ENCODE results near the gene PLEKHG5. TPM values are rescaled to one million over a fixed set of nuclear protein-coding genes. Genes with fewer than 3 reads are reported as not detected.
"Not testable (repeated sequence)": the region's sequence is repeated elsewhere in the genome, so short reads cannot be mapped to it uniquely, and the experiment has no call there.

PLEKHG5 gene
- total and polyA plus RNA-seq, 4 donors: 3.4 to 22.9 (median 10.0) TPM

DNA sequence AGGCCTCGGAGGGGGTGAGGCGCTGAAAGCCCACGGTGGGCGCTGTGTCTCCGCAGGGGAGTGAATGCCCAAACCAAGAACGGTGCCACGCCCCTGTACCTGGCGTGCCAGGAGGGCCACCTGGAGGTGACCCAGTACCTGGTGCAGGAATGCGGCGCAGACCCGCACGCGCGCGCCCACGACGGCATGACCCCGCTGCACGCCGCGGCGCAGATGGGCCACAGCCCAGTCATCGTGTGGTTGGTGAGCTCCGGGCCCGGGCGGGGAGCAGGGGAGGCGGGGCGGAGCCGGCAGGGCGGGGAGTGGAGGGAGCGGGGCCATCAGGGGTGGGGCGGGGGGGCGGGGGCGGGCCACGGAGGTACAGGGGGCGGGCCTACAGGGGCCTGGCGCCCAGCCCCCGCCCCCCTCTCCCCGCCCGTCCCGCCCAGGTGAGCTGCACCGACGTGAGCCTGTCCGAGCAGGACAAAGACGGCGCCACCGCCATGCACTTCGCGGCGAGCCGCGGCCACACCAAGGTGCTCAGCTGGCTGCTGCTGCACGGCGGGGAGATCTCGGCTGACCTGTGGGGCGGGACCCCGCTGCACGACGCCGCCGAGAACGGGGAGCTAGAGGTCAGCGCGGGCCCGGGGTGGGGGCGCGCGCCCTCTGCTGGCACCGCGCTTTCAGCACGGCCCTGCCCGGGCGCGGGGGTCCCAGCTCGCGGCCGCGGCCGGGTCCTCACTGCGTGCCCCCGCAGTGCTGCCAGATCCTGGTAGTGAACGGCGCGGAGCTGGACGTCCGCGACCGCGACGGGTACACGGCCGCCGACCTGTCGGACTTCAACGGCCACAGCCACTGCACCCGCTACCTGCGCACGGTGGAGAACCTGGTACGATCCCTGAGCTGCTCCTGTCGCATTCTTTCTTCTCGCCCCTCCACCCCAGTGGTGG, 51.0 kb downstream of the PLEKHG5 start:
- Histone ChIP-seq H3K9me3 (ENCODE audit: control insufficient read depth in 4 of 4, insufficient read depth in 3 of 4, low read length in 3 of 4) (no peaks in the 10 kb centered on the region), H3K4me3 (no peak overlapping the region), H3K9ac (ENCODE audit: insufficient read depth in 1 of 2, low read length in 2 of 2) (no peak overlapping the region), H3K27me3 (ENCODE audit: control insufficient read depth in 3 of 3, insufficient read depth in 3 of 3, low read length in 2 of 3) (peaks cover 6 to 25% (median 16%) of the 10 kb centered on the region in 3 donors), H3K4me1 (ENCODE audit: control insufficient read depth in 5 of 5, insufficient read depth in 5 of 5, low read length in 5 of 5) (no peaks in the 10 kb centered on the region), H3K36me3 (ENCODE audit: control insufficient read depth in 4 of 4, insufficient read depth in 4 of 4, low read length in 4 of 4) (no peaks in the 10 kb centered on the region), H3K27ac (ENCODE audit: low read depth in 1 of 2, low read length in 1 of 2) (no peak overlapping the region)
- 6 to 7% methylated on average over 60 to 100 of the region's 101 CpGs for WGBS, 2 donors
- peak; percentile 70 for ATAC-seq (ENCODE audit: insufficient read depth, low FRiP score)
- TF ChIP-seq, protein P1, sequence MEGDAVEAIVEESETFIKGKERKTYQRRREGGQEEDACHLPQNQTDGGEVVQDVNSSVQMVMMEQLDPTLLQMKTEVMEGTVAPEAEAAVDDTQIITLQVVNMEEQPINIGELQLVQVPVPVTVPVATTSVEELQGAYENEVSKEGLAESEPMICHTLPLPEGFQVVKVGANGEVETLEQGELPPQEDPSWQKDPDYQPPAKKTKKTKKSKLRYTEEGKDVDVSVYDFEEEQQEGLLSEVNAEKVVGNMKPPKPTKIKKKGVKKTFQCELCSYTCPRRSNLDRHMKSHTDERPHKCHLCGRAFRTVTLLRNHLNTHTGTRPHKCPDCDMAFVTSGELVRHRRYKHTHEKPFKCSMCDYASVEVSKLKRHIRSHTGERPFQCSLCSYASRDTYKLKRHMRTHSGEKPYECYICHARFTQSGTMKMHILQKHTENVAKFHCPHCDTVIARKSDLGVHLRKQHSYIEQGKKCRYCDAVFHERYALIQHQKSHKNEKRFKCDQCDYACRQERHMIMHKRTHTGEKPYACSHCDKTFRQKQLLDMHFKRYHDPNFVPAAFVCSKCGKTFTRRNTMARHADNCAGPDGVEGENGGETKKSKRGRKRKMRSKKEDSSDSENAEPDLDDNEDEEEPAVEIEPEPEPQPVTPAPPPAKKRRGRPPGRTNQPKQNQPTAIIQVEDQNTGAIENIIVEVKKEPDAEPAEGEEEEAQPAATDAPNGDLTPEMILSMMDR (IDR thresholded peaks at IDR 0.05; ENCODE audit: control extremely low read depth, extremely low read depth): no peak
- peak in 2 of 3 donors; percentile 31 to 58 for DNase-seq

DNA sequence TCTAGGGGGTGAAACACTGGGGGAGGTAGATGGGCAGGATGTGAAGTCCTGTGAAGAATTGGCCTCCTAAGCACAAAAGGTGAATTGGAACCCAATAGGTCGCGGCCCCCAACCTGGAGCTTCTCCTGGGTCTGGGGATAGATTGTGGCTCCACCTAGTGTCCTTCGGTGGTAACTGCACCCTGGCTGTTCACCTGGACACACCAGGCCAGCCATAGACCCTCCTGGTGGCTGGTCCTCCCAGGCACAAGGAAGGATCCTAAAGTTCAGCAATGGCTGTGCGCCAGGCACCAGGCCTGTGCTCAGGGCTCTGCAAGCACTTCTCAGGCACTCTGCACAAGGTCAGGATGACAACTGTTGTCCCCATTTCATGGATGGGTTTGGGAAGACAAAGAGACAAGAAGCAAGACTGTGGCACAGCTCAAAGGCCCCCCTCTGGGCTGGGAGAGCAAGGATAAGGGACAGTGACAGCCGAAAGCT, 53.4 kb downstream of the PLEKHG5 start:
- no peaks in the 10 kb centered on the region for H3K4me1 ChIP-seq (ENCODE audit: control insufficient read depth in 5 of 5, insufficient read depth in 5 of 5, low read length in 5 of 5)
- 8 to 18% methylated on average over 5 of the region's 5 CpGs for WGBS, 2 donors
- no peaks in the 10 kb centered on the region for H3K36me3 ChIP-seq (ENCODE audit: control insufficient read depth in 4 of 4, insufficient read depth in 4 of 4, low read length in 4 of 4)
- peak; percentile 36 to 56 (median 52) for DNase-seq
- peaks cover 6 to 25% (median 13%) of the 10 kb centered on the region in 3 donors for H3K27me3 ChIP-seq (ENCODE audit: control insufficient read depth in 3 of 3, insufficient read depth in 3 of 3, low read length in 2 of 3)
- ATAC-seq (ENCODE audit: insufficient read depth, low FRiP score): peak; percentile 75
- H3K27ac ChIP-seq (ENCODE audit: low read depth in 1 of 2, low read length in 1 of 2): no peak overlapping the region
- H3K9ac ChIP-seq (ENCODE audit: insufficient read depth in 1 of 2, low read length in 2 of 2): no peak overlapping the region
- no peaks in the 10 kb centered on the region for H3K9me3 ChIP-seq (ENCODE audit: control insufficient read depth in 4 of 4, insufficient read depth in 3 of 4, low read length in 3 of 4)
- TF ChIP-seq, protein P1 (IDR thresholded peaks at IDR 0.05; ENCODE audit: control extremely low read depth, extremely low read depth): peak; percentile 66
- no peak overlapping the region for H3K4me3 ChIP-seq

DNA sequence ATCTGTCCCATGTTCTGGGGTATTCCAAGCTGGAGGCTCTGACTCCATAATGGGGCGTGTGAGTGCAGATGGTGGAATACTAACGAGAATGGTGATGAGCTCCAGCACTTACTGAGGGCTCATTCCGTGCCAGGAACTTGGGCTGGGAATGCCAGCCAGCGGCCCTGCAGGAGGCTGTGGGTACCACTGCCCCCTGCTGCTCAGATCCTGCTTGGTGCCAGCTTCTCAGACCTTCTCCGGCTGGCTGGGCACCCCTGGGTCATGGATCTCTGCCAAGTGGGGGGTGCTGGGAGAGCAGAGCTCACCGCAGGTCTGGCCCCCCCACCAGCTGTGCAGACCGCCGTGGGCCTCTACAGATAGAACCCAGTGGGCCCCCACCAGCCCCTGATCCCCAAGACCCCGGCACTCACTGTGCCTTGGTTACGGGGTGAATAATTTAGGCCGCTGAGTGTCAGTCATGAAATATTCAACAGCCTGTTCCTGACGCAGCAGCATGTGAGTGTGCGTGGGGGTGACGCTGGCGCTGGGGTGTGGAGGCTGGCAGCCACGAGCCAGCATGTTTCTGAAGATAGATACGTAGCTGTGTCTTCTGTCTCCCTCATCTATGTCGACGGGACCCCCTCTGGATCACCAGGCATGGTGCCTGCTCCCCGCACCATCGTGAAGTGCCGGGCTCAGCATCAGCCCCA, 54.3 kb downstream of the PLEKHG5 start:
- peaks cover 6 to 25% (median 13%) of the 10 kb centered on the region in 3 donors for H3K27me3 ChIP-seq (ENCODE audit: control insufficient read depth in 3 of 3, insufficient read depth in 3 of 3, low read length in 2 of 3)
- H3K4me1 ChIP-seq (ENCODE audit: control insufficient read depth in 5 of 5, insufficient read depth in 5 of 5, low read length in 5 of 5); H3K36me3 ChIP-seq (ENCODE audit: control insufficient read depth in 4 of 4, insufficient read depth in 4 of 4, low read length in 4 of 4); H3K4me3 ChIP-seq; ATAC-seq (ENCODE audit: insufficient read depth, low FRiP score); H3K27ac ChIP-seq (ENCODE audit: low read depth in 1 of 2, low read length in 1 of 2); H3K9ac ChIP-seq (ENCODE audit: insufficient read depth in 1 of 2, low read length in 2 of 2); H3K9me3 ChIP-seq (ENCODE audit: control insufficient read depth in 4 of 4, insufficient read depth in 3 of 4, low read length in 3 of 4); DNase-seq: not testable (repeated sequence)
- WGBS, 2 donors: 58 to 69% methylated on average over 22 of the region's 22 CpGs

GRCh38 chr1:6436277-6436676, 55.2 kb downstream of the PLEKHG5 start:
- H3K9me3 ChIP-seq (ENCODE audit: control insufficient read depth in 4 of 4, insufficient read depth in 3 of 4, low read length in 3 of 4); H3K36me3 ChIP-seq (ENCODE audit: control insufficient read depth in 4 of 4, insufficient read depth in 4 of 4, low read length in 4 of 4); H3K4me1 ChIP-seq (ENCODE audit: control insufficient read depth in 5 of 5, insufficient read depth in 5 of 5, low read length in 5 of 5); DNase-seq; H3K9ac ChIP-seq (ENCODE audit: insufficient read depth in 1 of 2, low read length in 2 of 2); H3K27ac ChIP-seq (ENCODE audit: low read depth in 1 of 2, low read length in 1 of 2); ATAC-seq (ENCODE audit: insufficient read depth, low FRiP score); H3K4me3 ChIP-seq: not testable (repeated sequence)
- peaks cover 4 to 16% (median 10%) of the 10 kb centered on the region in 3 donors for H3K27me3 ChIP-seq (ENCODE audit: control insufficient read depth in 3 of 3, insufficient read depth in 3 of 3, low read length in 2 of 3)
- WGBS, 2 donors: 79 to 85% methylated on average over 3 of the region's 3 CpGs

Measured in lung (tissue), 12 donors.